Activated CD8-positive, alpha-beta memory T cell treated with anti-CD3 and anti-CD28 coated beads for 48 hours (primary cell): ENCODE data around the gene SEMA6B.
"Not testable (repeated sequence)": the region's sequence is repeated elsewhere in the genome, so short reads cannot be mapped to it uniquely, and the experiment has no call there.

Source experiments
- DNase-seq, 3 experiments: peaks; one replicate each; pipeline ENCODE4 v3.0.0-alpha.2; 2020; ENCODE audit warnings: low read depth in 2 of 3, low spot score in 2 of 3

Gene SEMA6B

DNA sequence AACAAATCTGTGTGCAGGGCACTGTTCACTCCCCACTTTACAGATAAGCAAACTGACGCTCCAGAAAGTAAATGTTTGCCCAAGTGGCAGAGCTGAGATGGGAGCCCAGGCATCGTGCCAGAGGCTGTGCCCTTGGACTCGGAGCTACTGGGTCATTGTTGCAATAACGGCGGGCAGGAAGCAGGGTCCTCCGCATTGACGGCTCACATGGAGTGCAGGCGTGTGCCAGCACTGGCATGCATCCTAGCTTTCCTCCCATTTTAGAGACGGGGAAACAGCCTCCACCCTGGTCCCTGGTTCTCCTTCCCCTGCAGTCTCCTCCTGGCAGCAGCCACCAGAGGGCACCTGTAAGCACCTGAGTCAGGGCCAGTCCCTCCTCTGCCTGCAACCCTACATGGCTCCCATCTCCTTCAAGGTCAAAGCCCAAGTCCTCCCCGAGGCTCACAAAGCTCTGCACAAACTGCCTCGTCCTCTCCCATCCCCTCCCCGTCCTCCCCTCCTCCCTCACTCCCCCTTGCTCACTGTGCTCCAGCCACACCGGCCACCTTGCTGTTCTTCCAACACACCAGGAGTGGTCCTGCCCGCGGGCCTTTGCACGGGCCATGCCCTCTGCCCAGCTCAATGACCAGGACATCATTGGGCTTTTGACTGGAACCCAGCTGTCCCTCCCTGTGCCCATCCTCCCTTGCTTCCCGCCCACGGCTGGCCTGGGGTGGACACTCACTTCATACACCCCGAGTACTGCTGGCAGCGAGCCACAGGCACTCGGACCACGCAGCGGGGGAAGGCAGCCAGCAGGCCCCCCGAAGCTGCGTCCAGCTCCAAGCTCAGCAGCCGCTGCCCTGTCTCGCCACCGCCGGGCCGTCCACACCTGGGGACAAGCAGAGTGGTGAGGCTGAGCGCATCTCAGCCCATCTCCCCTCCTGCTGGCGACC lies 11.9 kb downstream of the SEMA6B start:
- DNase-seq: no peak

DNA sequence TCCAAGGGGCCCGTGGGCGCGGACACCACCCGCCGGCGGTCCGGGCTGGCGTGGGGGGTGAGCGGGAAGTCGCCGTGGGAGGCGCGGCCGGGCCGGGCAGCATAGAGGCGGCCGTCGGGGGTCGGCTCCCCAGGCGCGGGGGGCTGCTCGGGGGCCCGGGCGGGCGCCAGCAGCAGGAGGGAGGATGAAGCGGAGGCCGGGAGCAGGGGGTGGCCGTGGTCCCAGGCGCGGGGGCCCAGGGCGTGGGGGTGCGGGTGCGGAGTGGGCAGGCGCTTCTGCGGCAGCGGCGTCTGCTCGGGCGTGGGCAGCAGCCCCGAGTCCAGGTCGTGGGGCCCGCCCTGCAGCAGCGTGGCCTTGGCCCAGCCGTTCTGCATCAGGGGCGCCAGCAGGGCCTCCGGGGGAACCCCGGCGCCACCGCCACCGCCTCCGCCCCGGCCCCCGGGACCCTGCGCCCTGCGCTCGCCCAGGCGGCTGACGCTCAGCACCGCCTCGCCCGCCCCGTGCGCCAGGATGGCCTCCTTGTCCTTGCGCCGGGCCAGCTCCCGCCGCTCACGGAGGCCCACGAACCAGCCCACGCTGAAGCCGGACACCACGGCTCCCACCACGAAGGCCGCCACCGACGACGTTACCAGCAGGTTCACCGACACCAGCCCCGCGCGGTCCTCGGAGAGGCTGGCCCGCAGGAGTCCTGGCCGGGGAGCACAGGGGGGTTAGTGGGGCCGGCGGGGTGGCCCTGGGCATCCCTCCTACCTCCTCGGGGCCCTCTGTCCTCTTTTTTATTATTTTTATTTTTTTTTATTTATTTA lies 15.4 kb downstream of the SEMA6B start:
- DNase-seq: no peak

DNA sequence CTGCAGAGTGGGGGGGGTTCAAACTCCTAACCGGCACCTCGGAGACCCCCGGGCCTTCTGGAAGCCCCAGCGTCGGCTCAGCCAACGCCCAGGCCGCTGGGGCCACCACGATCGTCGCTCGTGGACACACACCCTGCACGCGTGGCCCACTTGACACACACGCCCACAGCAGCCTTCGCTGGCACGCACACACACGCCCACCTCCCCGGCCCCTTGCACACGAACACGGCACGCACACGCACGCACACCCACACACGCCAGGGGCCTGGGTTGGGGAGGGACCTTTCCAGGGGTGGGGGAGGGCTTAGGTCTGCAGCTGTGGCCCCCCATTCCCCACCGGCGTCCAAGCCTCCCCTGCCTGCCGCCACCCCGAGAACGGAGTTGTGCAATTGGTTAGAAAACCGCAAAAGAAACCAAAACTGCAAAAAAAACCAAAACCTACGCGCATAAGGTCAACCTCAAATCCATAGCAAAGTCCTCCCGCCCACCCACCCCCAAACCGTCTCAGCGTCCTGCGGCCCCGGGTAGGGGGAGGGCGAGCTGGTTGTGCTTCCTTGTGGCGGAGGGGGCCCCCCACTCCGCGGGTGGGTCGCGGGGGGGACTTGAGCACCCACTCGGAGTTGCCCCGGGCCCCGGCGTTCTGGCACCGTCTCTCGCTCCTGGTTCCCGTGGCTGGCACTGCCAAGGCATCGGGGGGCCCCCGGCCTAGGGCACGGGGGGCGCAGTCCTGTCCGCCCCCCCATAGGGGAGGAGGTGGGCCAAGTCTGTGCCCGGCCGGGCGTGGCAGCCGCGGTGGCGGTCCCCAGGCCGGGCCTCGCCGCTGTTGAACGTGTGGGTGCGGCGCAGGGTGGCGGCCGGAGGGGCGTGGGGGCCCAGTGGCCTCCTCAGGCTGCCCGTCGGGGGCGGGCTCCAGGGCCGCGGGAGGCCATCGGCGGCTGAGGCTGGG lies 16.3 kb downstream of the SEMA6B start:
- DNase-seq: no peak

DNA sequence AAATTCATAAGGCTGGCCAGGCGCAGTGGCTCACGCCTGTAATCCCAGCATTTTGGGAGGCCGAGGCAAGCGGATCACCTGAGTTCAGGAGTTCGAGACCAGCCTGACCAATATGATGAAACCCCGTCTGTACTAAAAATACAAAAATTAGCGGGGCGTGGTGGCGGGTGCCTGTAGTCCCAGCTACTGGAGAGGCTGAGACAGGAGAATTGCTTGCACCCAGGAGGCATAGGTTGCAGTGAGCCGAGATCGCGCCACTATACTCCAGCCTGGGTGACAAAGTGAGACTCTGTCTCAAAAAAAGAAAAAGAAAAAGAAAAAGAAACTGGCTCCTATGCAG lies 17.7 kb downstream of the SEMA6B start:
- not testable (repeated sequence) for DNase-seq

GRCh38 chr19:4541114-4541805 lies 18.2 kb downstream of the SEMA6B start:
- no peak for DNase-seq

GRCh38 chr19:4539693-4540581 lies 19.5 kb downstream of the SEMA6B start, which contains the start of gene LRG1:
Gene LRG1, minus strand, starts transcription at chr19:4540036. Its CDS starts 23 bp downstream, at chr19:4540013.
- DNase-seq: no peak

DNA sequence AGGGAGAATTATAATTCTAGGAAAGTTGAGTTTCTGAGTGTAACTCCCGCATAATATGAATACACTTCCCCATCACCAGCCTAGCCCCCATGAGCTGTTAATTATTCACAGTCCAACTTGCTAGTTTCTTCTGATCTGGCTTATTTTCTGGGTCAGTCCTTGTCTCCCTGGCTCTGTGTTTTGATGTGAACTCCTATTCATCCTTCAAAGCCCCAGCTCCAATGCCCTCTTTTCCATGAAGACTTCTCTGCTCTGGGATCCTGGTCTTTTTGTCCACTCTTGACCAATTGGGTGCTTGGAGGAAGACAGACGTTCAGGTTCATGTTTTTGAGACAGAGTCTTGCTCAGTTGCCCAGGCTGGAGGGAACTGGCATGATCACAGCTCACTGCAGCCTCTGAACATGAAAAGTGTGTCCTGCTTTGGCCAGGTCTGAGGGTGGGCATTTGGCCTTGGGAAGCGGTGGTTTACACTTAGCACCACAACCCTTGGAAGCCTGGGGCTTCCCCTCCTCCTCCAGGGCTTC lies 20.3 kb downstream of the SEMA6B start:
- no peak for DNase-seq

DNA sequence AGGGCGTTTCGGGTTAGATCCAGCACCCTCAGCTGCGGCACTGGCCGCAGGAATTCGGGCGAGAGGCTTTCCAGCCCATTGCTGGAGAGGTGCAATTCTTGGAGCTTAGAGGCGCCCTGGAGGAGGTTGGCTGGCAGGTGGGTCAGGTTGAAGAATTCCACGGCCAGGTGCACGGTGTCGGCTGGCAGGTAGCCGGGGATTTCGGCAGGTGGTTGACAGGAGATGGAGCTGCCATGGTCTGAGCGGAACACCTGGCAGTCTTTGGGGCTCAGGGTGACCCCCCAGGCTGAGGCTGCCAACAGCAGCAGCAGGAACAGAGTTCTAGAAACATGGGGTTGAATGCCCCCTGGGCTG lies 20.9 kb downstream of the SEMA6B start:
- DNase-seq: no peak

DNA sequence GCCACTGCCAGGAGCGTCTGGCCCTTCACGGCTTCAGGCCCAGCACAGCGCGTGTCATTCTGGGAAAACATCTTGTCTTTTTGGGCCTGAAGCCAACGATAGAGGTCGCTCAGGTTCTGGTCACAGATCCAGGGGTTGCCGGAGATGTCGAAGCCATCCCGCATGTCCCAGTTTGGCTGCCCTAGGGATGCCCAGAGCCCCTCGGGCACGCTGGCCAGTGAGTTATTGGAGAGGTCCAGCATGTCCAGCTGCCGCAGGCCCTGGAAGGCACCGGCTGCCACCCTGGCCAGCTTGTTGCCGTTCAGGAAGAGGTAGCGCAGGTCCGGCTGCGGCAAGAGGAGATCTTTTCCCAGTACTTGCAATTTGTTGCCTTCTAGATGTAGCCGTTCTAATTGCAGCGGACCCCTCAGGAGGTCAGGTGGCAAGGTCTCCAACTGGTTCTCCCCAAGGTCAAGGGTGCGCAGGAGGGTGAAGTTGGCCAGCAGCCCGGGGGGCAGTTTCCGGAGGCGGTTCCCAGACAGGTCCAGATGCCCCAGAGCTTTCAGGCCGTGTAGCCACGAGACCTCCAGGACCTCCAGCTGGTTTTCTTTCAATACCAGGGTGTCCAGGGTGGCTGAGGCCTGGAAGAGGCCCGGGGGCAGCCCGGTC lies 21.4 kb downstream of the SEMA6B start:
- DNase-seq: no peak

GRCh38 chr19:4536798-4537197 lies 22.7 kb downstream of the SEMA6B start:
- DNase-seq: no peak

- DNase-seq: no peak
These were observed 24.4 kb downstream of the SEMA6B start, which contains the start of gene PLIN5 for GRCh38 chr19:4534836-4535658. Gene PLIN5, minus strand, starts transcription at chr19:4535224. Its CDS starts 1,150 bp downstream, at chr19:4534074.

- DNase-seq: no peak
These were observed 25.6 kb downstream of the SEMA6B start for GRCh38 chr19:4533835-4534424.

GRCh38 chr19:4533334-4533733 lies 26.1 kb downstream of the SEMA6B start:
- DNase-seq: no peak

DNA sequence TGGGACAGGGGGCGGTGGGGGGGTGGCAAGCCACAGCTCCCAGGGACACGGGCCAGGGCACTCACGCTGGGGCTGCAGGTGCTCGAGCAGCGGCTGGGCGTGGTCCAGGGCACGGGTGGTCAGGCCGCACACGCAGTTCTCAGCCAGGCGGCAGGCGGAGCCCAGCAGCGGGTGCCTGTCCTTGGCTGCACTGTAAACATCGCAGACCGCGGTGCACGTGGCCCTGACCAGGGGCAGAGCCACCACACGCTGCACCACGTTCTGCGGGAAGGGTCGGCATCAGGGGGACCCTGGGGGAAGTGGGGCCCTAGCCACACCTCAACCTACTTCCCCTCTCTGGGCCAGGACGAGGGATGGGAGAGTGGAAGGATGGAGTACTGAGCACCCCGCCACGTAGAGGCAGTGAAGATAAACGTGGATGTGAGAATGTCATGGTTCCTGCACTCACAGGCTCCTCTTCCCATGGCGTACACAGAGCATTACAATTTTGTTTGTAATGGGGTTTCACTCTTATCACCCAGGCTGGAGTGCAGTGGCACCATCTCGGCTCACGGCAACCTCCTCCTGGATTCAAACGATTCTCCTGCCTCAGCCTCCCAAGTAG lies 27.8 kb downstream of the SEMA6B start:
- DNase-seq: no peak

DNA sequence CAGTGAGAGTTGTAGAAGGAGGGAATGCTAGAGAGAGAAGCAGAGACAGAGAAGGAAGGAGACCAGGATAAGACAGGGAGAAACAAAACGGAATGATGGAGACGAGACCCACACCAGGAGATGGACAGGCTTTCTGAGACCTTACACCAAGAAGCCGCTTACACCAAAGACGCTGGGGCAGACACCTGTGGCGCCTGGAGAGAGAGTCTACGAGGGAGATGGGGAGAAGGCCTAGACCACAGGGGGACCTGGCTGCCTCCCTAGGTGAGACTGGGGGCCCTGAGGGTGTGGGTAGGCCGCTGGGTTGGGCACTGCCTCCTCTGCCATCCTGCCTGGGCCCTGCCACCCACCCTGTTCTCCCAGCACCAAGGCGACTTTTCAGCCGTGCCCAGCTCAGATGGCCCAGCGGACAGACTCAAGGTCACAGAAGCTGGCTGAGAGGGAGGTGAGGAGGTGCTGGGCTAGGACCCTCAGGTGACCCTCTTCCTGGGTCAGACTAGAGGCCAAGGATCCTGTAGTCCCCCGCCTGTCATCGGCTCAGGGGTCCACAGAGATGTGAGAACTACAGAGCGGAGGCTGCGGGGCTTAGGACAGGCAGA lies 29.5 kb downstream of the SEMA6B start:
- DNase-seq: no peak

GRCh38 chr19:4528843-4529242 lies 30.6 kb downstream of the SEMA6B start:
- no peak for DNase-seq

DNA sequence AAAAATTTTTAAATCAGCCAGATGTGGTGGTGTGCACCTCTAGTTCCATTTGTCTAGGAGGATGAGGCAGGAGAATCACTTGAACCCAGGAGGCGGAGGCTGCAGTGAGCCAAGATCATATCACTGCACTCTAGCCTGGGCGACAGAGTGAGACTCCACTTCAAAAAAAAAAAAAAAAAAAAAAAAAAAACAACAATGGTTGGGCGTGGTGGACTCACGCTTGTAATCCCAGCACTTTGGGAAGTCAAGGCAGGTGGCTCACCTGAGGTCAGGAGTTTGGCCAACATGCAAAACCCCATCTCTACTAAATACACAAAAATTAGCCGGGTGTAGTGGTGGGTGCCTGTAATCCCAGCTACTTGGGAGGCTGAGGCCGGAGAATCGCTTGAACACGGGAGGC lies 32.1 kb downstream of the SEMA6B start:
- DNase-seq: not testable (repeated sequence)
